ENCODE measurements around the gene CWC22. TPM values are rescaled to one million over a fixed set of nuclear protein-coding genes. Genes with fewer than 3 reads are reported as not detected.

CWC22 gene
- total RNA-seq, 2 donors from 2014 or later, result 13.4 to 18.4 TPM

DNA sequence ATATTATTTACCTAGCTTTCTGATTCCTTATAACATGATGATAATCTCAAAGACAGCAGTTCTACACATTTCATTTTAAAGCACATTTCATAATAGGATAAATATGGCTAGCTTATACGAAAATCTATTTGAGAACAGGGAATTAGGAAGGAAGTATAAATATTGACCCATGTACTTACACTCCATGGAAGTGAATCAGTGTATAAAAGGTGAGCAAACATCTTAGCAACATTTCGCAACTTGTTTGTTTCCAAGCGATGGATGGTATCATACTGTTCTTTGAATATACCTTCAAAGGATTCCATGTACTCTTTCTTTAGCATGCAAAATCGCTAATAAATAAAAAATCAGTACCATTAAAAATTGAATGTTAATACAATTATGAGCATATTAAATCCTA lies 53.1 kb downstream of the CWC22 start:
- H3K36me3 ChIP-seq, result no peaks in the 10 kb centered on the region
- intact Hi-C loops (cut with DNase I), result no loop called here
- no peak overlapping the region for H3K9ac ChIP-seq (ENCODE audit: low read depth in 2 of 2, low read length in 2 of 2)
- H3K4me1 ChIP-seq, result no peaks in the 10 kb centered on the region
- no peaks in the 10 kb centered on the region for H3K27me3 ChIP-seq
- TF ChIP-seq CTCF (IDR thresholded peaks at IDR 0.05), result no peak
- no peak overlapping the region for H3K4me3 ChIP-seq
- DNase-seq, result no peak
- H3K9me3 ChIP-seq, result no peaks in the 10 kb centered on the region
- no peak overlapping the region for H3K27ac ChIP-seq

DNA sequence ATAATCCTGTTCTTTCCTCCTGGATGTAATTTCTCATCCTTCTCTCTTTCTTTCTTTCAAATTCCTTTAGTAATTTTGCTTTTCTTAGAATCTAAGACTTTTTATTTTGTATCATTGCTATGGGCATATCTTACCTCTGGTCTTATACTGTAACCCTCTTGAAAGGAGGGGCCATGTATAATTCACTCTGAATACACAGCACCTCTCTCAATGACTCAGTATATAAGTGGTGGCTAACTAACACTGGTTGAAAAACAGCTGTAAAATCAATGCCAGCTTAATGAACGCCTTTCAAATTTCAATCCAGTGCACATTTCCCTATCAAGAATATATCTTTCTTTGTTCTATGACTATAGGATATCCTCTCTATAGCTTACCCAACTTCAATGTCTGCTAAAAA lies 53.7 kb downstream of the CWC22 start:
- H3K4me3 ChIP-seq, result no peak overlapping the region
- intact Hi-C loops (cut with DNase I), result no loop called here
- no peaks in the 10 kb centered on the region for H3K27me3 ChIP-seq
- H3K9ac ChIP-seq (ENCODE audit: low read depth in 2 of 2, low read length in 2 of 2), result no peak overlapping the region
- DNase-seq, result no peak
- no peak for TF ChIP-seq CTCF (IDR thresholded peaks at IDR 0.05)
- no peaks in the 10 kb centered on the region for H3K9me3 ChIP-seq
- no peaks in the 10 kb centered on the region for H3K4me1 ChIP-seq
- H3K36me3 ChIP-seq, result no peaks in the 10 kb centered on the region
- H3K27ac ChIP-seq, result no peak overlapping the region

- no peaks in the 10 kb centered on the region for H3K36me3 ChIP-seq
- no peak for TF ChIP-seq CTCF (IDR thresholded peaks at IDR 0.05)
- H3K9me3 ChIP-seq, result no peaks in the 10 kb centered on the region
- H3K9ac ChIP-seq (ENCODE audit: low read depth in 2 of 2, low read length in 2 of 2), result no peak overlapping the region
- intact Hi-C loops (cut with DNase I), result no loop called here
- no peak overlapping the region for H3K27ac ChIP-seq
- H3K27me3 ChIP-seq, result no peaks in the 10 kb centered on the region
- H3K4me1 ChIP-seq, result no peaks in the 10 kb centered on the region
- H3K4me3 ChIP-seq, result no peak overlapping the region
- no peak for DNase-seq
Observed at GRCh38 chr2:179952658-179953057, 54.4 kb downstream of the CWC22 start.

GRCh38 chr2:179951680-179952079 lies 55.4 kb downstream of the CWC22 start:
- Histone ChIP-seq H3K9me3 (no peaks in the 10 kb centered on the region), H3K4me3 (no peak overlapping the region), H3K9ac (ENCODE audit: low read depth in 2 of 2, low read length in 2 of 2) (no peak overlapping the region), H3K27ac (no peak overlapping the region), H3K27me3 (no peaks in the 10 kb centered on the region), H3K36me3 (no peaks in the 10 kb centered on the region), H3K4me1 (no peaks in the 10 kb centered on the region)
- intact Hi-C loops (cut with DNase I), result no loop called here
- DNase-seq, result no peak
- TF ChIP-seq CTCF (IDR thresholded peaks at IDR 0.05), result no peak

- intact Hi-C loops (cut with DNase I), result no loop called here
- Histone ChIP-seq H3K9me3 (no peaks in the 10 kb centered on the region), H3K27ac (no peak overlapping the region), H3K9ac (ENCODE audit: low read depth in 2 of 2, low read length in 2 of 2) (no peak overlapping the region), H3K4me1 (no peaks in the 10 kb centered on the region), H3K27me3 (no peaks in the 10 kb centered on the region), H3K36me3 (no peaks in the 10 kb centered on the region), H3K4me3 (no peak overlapping the region)
- TF ChIP-seq CTCF (IDR thresholded peaks at IDR 0.05), result no peak
- no peak for DNase-seq
Observed at GRCh38 chr2:179950391-179950790, 56.7 kb downstream of the CWC22 start.

DNA sequence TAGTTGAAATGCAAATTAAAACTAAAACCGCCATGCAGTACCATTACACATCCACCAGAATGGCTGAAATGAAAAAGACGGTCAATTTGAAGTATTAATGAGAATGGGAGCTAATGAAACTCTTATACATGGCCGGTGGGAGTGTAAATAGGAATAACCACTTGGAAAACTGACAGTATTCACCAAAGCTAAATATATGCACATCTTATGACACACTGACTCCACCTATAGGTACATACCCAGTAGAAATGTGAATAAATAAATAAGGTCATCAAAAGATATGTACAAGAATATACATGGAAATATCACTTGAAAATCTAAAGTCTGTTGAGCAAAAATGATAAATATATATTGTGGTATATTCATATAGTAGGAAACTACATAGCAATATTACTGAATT lies 57.7 kb downstream of the CWC22 start:
- H3K4me1 ChIP-seq, result no peaks in the 10 kb centered on the region
- H3K36me3 ChIP-seq, result no peaks in the 10 kb centered on the region
- TF ChIP-seq CTCF (IDR thresholded peaks at IDR 0.05), result no peak
- H3K27me3 ChIP-seq, result no peaks in the 10 kb centered on the region
- no peak for DNase-seq
- intact Hi-C loops (cut with DNase I), result no loop called here
- H3K4me3 ChIP-seq, result no peak overlapping the region
- no peaks in the 10 kb centered on the region for H3K9me3 ChIP-seq
- H3K9ac ChIP-seq (ENCODE audit: low read depth in 2 of 2, low read length in 2 of 2), result no peak overlapping the region
- no peak overlapping the region for H3K27ac ChIP-seq
